ENCODE results near the gene STOML2.

Gene STOML2

DNA sequence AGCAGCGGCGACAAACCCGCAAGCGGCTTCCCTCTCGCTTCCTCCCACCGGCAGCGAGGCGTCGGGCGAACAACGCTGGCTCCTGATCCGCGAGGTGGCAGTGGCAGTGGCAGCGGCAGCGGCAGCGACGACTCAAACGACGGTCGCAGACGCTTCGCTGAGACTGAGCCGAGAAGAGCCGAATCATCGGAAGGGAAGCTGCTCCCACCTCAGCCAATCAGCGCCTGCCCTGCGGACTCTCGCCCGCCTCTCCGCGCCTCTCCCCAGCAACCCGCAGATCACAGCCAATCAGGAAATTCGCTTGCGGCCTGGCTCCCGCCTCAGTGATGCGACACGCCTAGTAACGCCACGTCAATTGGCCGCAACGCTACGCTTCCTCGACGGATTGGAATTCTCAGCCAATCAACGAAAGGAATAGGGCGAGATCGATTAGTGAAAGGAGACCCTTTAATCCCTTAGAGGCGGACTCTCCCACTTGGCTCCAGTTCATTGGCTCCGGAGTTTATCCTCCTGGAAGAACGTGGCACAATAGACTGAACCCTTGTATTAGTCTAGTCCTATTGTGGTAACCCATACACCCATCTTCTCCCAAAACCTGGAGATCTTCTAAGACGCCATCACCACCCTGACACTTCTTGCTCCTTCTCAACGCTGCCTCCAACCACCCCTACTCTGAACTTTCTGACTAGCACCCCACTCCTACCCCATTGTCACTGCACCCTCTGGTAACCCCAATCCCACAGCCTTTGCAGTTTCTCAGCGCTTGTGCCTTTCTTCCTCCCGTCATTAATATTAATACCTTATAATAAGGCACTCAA lies 30.3 kb downstream of the STOML2 start, which contains the start of gene VCP:
Gene VCP (minus strand): TSS at position 165 of the 818 bp plus-strand sequence. CDS start 272 bp downstream, outside the sequence.
- in situ Hi-C loops (cut with MboI; ENCODE audit: low sequenced_read_pairs): no loop called here

- in situ Hi-C loops (cut with MboI; ENCODE audit: low sequenced_read_pairs): no loop called here
Measured at GRCh38 chr9:35071814-35072460, 31.0 kb downstream of the STOML2 start.

GRCh38 chr9:35070823-35071813 lies 31.8 kb downstream of the STOML2 start:
- in situ Hi-C loops (cut with MboI; ENCODE audit: low sequenced_read_pairs): no loop called here

DNA sequence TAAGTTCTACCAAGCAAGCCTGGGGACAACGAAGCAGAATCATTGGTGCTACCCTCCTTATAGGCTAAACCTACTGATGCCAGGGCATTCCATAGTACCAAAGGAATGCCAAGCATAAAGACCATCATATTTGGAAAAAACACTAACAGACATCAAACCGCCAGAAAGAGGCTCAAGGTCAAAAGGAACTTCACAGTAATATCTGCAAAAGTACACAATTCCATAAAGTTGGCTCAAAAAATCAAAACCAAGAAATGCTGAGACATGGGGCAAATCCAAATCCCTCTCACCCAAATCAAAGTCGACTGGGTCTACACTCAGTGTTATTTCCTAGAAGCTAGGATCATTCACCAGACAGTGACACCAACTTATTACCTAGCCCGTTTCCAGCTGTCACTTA lies 33.9 kb downstream of the STOML2 start:
- in situ Hi-C loops (cut with MboI; ENCODE audit: low sequenced_read_pairs): no loop called here

DNA sequence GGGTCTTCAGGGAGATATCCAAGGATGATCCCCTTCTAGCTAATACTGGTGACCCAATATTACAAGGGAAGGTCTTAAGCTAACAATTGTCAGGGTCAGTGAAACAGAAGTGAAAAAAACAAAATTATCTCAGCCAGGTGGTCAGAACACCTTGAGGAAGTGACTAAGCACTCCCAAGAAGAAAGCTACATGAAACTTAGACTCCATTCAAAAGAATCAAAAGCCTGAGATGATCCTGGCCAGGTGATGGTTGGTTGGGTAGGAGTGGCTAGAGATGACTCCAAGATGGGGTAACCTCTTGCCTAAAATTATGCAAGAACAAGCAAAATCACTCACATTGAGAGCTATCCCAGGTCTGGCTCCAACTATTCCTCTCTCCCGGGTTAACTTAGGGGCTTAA lies 35.9 kb downstream of the STOML2 start:
- in situ Hi-C loops (cut with MboI; ENCODE audit: low sequenced_read_pairs): no loop called here

DNA sequence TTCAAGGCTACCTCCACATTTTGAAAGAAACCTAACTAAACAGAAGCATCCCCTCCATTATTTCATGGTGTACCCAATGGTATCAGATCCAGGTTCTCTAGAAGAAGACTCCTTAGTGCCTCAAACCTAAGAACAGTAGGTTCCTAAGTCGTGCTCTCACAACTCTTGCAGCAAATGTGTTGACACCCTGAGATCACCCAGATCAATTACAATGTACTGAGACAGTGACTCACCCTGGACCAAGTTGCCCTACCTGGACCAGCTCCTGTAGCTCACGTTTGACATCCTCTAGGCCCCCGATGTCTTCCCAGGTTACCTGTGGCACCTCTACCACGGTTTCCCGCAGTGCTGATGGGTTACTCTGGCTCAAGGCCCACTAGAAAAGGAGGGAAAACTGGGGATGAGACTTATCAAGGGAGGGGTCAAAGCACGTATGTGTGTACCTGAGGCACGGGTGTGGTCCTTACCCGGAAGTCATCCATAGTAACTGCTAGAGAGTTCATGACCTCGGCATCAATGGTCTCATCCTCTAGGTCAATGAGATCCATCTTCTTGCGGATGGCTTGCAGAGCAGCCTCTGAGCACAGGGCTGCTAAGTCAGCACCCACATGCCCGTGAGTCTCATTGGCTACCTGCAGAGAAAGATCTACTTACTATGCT lies 42.3 kb downstream of the STOML2 start:
- in situ Hi-C loops (cut with MboI; ENCODE audit: low sequenced_read_pairs): no loop called here

DNA sequence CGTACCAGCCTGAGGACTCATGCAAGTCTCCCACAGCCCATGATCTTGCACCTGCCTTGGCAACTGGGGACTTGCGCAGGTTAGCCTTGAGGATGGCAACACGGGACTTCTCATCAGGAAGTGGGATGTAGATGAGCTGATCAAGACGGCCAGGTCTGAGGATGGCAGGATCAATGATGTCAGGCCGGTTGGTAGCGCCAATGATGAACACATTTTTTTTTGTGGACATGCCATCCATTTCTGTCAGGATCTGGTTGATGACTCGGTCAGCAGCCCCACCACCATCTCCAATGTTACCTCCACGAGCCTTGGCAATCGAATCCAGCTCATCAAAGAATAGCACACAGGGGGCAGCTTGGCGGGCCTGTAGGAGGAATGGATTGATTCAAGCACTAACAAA lies 43.5 kb downstream of the STOML2 start:
- in situ Hi-C loops (cut with MboI; ENCODE audit: low sequenced_read_pairs): no loop called here

DNA sequence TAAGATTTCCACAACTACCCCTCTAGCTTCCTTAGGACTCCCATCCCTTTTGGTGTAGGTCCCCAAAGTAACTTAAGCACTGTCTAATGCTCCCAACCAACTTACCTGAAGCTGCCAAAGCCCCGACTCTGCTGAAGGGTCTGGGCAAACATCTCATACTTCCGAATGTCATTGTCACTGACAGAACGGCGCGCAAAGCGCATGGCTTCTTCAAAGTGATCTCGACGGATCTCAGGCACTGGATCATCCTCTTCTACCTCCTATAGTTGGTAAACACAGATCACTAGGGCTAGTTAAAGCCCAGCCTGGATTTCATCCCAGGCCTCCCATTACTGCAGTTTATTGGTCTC lies 45.7 kb downstream of the STOML2 start:
- in situ Hi-C loops (cut with MboI; ENCODE audit: low sequenced_read_pairs): no loop called here

GRCh38 chr9:35056571-35057270 lies 46.2 kb downstream of the STOML2 start:
- in situ Hi-C loops (cut with MboI; ENCODE audit: low sequenced_read_pairs): no loop called here

DNA sequence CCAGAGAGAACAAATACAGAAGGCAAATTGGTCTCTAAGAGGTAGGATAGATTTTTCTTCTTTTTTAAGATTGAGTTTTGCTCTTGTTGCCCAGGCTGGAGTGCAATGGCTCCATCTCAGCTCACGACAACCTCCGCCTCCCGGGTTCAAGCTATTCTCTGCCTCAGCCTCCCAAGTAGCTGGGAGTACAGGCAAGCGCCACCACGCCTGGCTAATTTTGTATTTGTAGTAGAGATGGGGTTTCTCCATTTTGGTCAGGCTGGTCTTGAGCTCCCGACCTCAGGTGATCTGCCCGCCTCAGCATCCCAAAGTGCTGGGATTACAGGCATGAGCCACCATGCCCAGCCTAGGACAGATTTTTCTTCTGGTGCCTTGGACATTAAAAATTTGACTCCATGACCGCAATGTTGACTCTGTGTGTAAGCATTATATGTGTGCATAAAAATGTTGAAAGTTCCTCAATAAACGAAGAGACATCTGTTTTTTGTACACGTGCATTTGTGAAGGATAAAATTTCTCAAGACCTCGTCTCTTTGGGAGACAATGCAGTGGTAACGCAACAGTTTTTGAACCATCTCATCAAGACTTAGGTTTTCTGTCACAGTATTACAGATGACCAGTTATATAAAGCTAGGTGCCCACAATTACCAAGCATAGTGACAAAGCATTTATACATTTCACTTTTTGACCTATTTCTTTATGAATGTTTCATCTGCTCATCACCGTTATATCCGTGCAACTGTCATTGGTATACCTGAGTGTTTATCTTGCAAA lies 47.9 kb downstream of the STOML2 start:
- in situ Hi-C loops (cut with MboI; ENCODE audit: low sequenced_read_pairs): no loop called here

DNA sequence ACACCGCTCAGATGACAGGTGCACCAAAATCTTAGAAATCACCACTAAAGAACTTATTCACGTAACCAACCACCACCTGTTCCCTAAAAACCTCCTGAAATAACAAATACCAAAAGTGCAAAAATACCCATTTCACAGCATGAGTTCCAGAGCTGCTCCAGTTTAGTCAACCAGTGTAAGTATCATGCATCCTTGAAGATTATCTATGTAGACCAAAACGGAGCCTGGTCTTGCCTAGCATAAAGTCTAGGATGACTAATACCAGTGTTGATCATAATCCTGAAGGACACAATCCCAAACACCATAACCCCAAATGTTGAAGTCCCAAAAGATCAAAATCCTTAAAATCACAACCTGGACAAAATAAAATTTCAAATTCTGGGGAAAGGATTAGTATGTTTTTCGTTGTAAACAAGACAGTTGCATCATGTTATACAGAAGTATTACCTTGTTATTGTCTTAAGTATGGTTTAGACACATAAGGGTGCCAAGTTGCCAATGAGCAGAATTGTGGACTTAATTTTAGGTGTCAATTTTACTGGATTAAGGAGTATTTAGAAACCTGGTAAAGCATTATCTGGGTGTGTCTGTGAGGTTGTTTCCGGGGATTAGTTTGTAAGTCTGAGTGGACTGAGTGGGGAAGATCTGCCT lies 48.6 kb downstream of the STOML2 start:
- in situ Hi-C loops (cut with MboI; ENCODE audit: low sequenced_read_pairs): no loop called here

GRCh38 chr9:35051069-35051967 lies 51.6 kb downstream of the STOML2 start:
- in situ Hi-C loops (cut with MboI; ENCODE audit: low sequenced_read_pairs): no loop called here
